Metanephros (tissue), 1 donor: ENCODE results near the gene PWWP2B. TPM values are rescaled to one million over a fixed set of nuclear protein-coding genes. Genes with fewer than 3 reads are reported as not detected.

Experiments
- total RNA-seq: library from RNA; depleted of rRNA; stranded (reverse); fragments of >200 nt; gene quantifications from one replicate; pipeline ENCODE4 v1.2.3, GENCODE V29; 2014

The PWWP2B gene
- total RNA-seq = 21.3 TPM

DNA sequence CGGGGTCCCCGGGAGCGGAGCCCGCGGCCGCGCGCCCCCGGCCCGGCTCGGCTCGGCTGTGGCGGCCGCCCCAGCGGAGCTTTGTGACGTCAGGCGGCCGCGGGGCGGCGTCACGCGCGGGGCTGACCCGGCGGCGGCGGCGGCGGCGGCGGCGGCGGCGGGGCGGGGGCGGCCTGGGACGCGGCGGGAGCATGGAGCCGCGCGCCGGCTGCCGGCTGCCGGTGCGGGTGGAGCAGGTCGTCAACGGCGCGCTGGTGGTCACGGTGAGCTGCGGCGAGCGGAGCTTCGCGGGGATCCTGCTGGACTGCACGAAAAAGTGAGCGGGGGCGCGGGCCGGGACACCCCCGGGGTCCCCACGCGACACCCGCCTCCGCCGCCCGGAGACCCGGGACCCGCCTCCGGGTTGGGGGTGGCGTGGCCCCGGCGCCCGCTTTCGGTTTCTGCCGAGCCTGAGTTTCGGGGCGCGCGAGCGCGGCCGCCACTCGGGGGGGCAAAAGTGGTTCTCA is at the start of gene PWWP2B:
Gene PWWP2B, plus strand, starts transcription at position 165 of the 506 bp plus-strand sequence. Its CDS starts 27 bp downstream, at position 192.

Other genes starting within 250 kb of the PWWP2B start
- 10.5 TPM for gene DPYSL4, start 210.3 kb upstream of the PWWP2B start, total RNA-seq
- gene STK32C, start 89.2 kb upstream of the PWWP2B start, total RNA-seq = 6.7 TPM
- 15.1 TPM for gene LRRC27, start 65.0 kb upstream of the PWWP2B start, total RNA-seq
- gene INPP5A, start 140.6 kb downstream of the PWWP2B start, total RNA-seq = 38.6 TPM